NCI-H146 treated with DMSO at 0.1 percent for 48 hours (cell line): ENCODE data around the gene GRSF1.
"Not testable (repeated sequence)": the region's sequence is repeated elsewhere in the genome, so short reads cannot be mapped to it uniquely, and the experiment has no call there.

Source experiments
- DNase-seq: peaks from one replicate; lab custom pipeline; 2025; ENCODE audit not compliant: unreplicated experiment; lab: John Stamatoyannopoulos, UW

GRSF1 gene

GRCh38 chr4:70836081-70836480, 3.6 kb downstream of the GRSF1 start:
- DNase-seq: no peak

GRCh38 chr4:70833675-70834074, 6.0 kb downstream of the GRSF1 start:
- no peak for DNase-seq

- no peak for DNase-seq
Observed at GRCh38 chr4:70831293-70831692, 8.4 kb downstream of the GRSF1 start.

- DNase-seq: no peak
Observed at GRCh38 chr4:70830054-70830453, 9.6 kb downstream of the GRSF1 start.

GRCh38 chr4:70829492-70829891, 10.2 kb downstream of the GRSF1 start:
- DNase-seq: no peak

GRCh38 chr4:70829015-70829414, 10.7 kb downstream of the GRSF1 start:
- no peak for DNase-seq

- no peak for DNase-seq
Observed at GRCh38 chr4:70818921-70819320, 20.8 kb downstream of the GRSF1 start.

- DNase-seq: no peak
Observed at GRCh38 chr4:70818173-70818855, 21.4 kb downstream of the GRSF1 start.

GRCh38 chr4:70816894-70817293, 22.8 kb downstream of the GRSF1 start:
- DNase-seq: no peak

GRCh38 chr4:70815370-70815769, 24.3 kb downstream of the GRSF1 start:
- no peak for DNase-seq

- no peak for DNase-seq
Observed at GRCh38 chr4:70808151-70808550, 31.5 kb downstream of the GRSF1 start.

- peak; percentile 28 for DNase-seq
Observed at GRCh38 chr4:70802928-70803580, 36.6 kb downstream of the GRSF1 start.

- DNase-seq: no peak
Observed at GRCh38 chr4:70801265-70801809, 38.4 kb downstream of the GRSF1 start.

GRCh38 chr4:70793626-70794025, 46.1 kb downstream of the GRSF1 start:
- no peak for DNase-seq

- DNase-seq: no peak
Observed at GRCh38 chr4:70788733-70789132, 51.0 kb downstream of the GRSF1 start.

- no peak for DNase-seq
Observed at GRCh38 chr4:70787496-70787895, 52.2 kb downstream of the GRSF1 start.

- no peak for DNase-seq
Observed at GRCh38 chr4:70783096-70783495, 56.6 kb downstream of the GRSF1 start.

GRCh38 chr4:70778888-70779422, 60.7 kb downstream of the GRSF1 start:
- no peak for DNase-seq

GRCh38 chr4:70772929-70773555, 66.6 kb downstream of the GRSF1 start:
- no peak for DNase-seq

- not testable (repeated sequence) for DNase-seq
Observed at GRCh38 chr4:70769396-70769795, 70.3 kb downstream of the GRSF1 start.

- no peak for DNase-seq
Observed at GRCh38 chr4:70768301-70768948, 71.3 kb downstream of the GRSF1 start.
